ENCODE measurements around the gene SYT1.
"Not testable (repeated sequence)": the region's sequence is repeated elsewhere in the genome, so short reads cannot be mapped to it uniquely, and the experiment has no call there.

Gene SYT1

DNA sequence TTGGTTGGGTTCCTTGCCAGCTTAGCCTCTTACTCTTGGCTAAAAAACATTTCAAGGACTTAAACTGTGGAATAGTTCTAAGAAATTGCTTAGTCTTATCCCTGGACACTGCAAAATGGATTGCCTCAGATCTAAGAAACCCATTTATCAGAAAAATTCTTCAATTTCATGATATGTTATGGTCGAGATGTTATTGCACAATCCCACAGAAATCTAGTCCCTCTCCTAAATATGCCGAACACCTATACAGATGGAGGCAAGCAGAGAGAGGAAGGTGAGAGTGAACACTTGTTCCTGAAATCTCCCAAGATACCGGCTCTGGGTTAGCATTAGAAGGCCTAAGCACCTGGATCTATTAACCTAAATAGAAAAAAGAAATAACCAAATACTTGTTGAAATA lies 559.0 kb downstream of the SYT1 start:
- DNase-seq, result no peak
- in situ Hi-C loops (cut with HindIII; ENCODE audit: low pct_ligation_motif_present, low sequenced_read_pairs), result loop anchor here (25.0 kb wide), 1 partner anchor 764 kb away; no protein-coding TSS in a partner anchor
- Histone ChIP-seq H3K4me3 (ENCODE audit: low read depth, low read length) (no peak overlapping the region), H3K27me3 (replicated peaks) (no peaks in the 10 kb centered on the region), H3K36me3 (replicated peaks) (no peaks in the 10 kb centered on the region), H3K27ac (peak overlapping the region; percentile 93)
- TF ChIP-seq, protein P1, sequence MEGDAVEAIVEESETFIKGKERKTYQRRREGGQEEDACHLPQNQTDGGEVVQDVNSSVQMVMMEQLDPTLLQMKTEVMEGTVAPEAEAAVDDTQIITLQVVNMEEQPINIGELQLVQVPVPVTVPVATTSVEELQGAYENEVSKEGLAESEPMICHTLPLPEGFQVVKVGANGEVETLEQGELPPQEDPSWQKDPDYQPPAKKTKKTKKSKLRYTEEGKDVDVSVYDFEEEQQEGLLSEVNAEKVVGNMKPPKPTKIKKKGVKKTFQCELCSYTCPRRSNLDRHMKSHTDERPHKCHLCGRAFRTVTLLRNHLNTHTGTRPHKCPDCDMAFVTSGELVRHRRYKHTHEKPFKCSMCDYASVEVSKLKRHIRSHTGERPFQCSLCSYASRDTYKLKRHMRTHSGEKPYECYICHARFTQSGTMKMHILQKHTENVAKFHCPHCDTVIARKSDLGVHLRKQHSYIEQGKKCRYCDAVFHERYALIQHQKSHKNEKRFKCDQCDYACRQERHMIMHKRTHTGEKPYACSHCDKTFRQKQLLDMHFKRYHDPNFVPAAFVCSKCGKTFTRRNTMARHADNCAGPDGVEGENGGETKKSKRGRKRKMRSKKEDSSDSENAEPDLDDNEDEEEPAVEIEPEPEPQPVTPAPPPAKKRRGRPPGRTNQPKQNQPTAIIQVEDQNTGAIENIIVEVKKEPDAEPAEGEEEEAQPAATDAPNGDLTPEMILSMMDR (IDR thresholded peaks at IDR 0.05; ENCODE audit: low read depth, low read length, missing control alignments), result no peak

GRCh38 chr12:79424109-79424721 lies 559.6 kb downstream of the SYT1 start:
- no peak overlapping the region for H3K4me3 ChIP-seq (ENCODE audit: low read depth, low read length)
- no peaks in the 10 kb centered on the region for H3K36me3 ChIP-seq (replicated peaks)
- TF ChIP-seq, protein P1 (IDR thresholded peaks at IDR 0.05; ENCODE audit: low read depth, low read length, missing control alignments), result no peak
- peak; percentile 89 for DNase-seq
- no peaks in the 10 kb centered on the region for H3K27me3 ChIP-seq (replicated peaks)
- H3K27ac ChIP-seq, result peak overlapping the region; percentile 93
- in situ Hi-C loops (cut with HindIII; ENCODE audit: low pct_ligation_motif_present, low sequenced_read_pairs), result loop anchor here (25.0 kb wide), 1 partner anchor 763 kb away; no protein-coding TSS in a partner anchor

- Histone ChIP-seq H3K36me3 (replicated peaks) (no peaks in the 10 kb centered on the region), H3K4me3 (ENCODE audit: low read depth, low read length) (no peak overlapping the region), H3K27me3 (replicated peaks) (no peaks in the 10 kb centered on the region), H3K27ac (no peak overlapping the region)
- no peak for DNase-seq
- in situ Hi-C loops (cut with HindIII; ENCODE audit: low pct_ligation_motif_present, low sequenced_read_pairs), result no loop called here
- TF ChIP-seq, protein P1 (IDR thresholded peaks at IDR 0.05; ENCODE audit: low read depth, low read length, missing control alignments), result no peak
Measured at GRCh38 chr12:79426121-79426520, 561.5 kb downstream of the SYT1 start.

GRCh38 chr12:79426744-79427143 lies 562.2 kb downstream of the SYT1 start:
- H3K27me3 ChIP-seq (replicated peaks); H3K4me3 ChIP-seq (ENCODE audit: low read depth, low read length); H3K27ac ChIP-seq; H3K36me3 ChIP-seq (replicated peaks); DNase-seq; in situ Hi-C loops (cut with HindIII; ENCODE audit: low pct_ligation_motif_present, low sequenced_read_pairs): not testable (repeated sequence)

- Histone ChIP-seq H3K36me3 (replicated peaks) (no peaks in the 10 kb centered on the region), H3K27ac (no peak overlapping the region)
- in situ Hi-C loops (cut with HindIII; ENCODE audit: low pct_ligation_motif_present, low sequenced_read_pairs), result no loop called here
Measured at GRCh38 chr12:79433465-79434072, 569.0 kb downstream of the SYT1 start.

DNA sequence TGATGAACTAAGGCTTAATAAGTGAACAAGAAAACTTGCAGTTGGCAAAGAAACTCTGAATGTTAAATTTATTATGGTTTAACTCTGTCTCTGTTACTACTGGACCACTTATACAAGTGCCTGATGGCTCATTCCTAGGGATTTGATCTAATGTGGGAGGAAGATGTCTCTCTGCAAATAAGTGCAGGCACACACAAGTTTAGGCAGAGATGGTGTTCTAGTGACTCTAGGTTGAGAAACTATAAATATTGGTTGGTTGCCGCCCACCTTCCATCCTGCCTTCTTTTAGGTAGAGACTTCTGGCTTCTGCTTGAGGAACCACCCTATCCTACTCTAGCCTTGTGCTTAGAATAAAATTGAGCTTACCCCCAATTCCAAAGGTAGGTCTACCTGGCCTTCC lies 570.0 kb downstream of the SYT1 start:
- DNase-seq, result no peak

More at GRCh38 chr12:79433465-79434072, 569.0 kb downstream of the SYT1 start:
- Histone ChIP-seq H3K27me3 (replicated peaks) (no peaks in the 10 kb centered on the region), H3K4me3 (ENCODE audit: low read depth, low read length) (no peak overlapping the region)
- no peak for DNase-seq
- TF ChIP-seq, protein P1 (IDR thresholded peaks at IDR 0.05; ENCODE audit: low read depth, low read length, missing control alignments), result no peak

More for the DNA sequence above, 570.0 kb downstream of the SYT1 start:
- Histone ChIP-seq H3K36me3 (replicated peaks) (no peaks in the 10 kb centered on the region), H3K27ac (no peak overlapping the region), H3K4me3 (ENCODE audit: low read depth, low read length) (no peak overlapping the region), H3K27me3 (replicated peaks) (no peaks in the 10 kb centered on the region)
- in situ Hi-C loops (cut with HindIII; ENCODE audit: low pct_ligation_motif_present, low sequenced_read_pairs), result no loop called here
- TF ChIP-seq, protein P1 (IDR thresholded peaks at IDR 0.05; ENCODE audit: low read depth, low read length, missing control alignments), result no peak
